NCI-H2107 (cell line): ENCODE measurements around the gene EXOSC2.

Experiments
- DNase-seq: peaks from one replicate; lab custom pipeline; 2025; lab: John Stamatoyannopoulos, UW

EXOSC2 gene, protein sequence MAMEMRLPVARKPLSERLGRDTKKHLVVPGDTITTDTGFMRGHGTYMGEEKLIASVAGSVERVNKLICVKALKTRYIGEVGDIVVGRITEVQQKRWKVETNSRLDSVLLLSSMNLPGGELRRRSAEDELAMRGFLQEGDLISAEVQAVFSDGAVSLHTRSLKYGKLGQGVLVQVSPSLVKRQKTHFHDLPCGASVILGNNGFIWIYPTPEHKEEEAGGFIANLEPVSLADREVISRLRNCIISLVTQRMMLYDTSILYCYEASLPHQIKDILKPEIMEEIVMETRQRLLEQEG

DNA sequence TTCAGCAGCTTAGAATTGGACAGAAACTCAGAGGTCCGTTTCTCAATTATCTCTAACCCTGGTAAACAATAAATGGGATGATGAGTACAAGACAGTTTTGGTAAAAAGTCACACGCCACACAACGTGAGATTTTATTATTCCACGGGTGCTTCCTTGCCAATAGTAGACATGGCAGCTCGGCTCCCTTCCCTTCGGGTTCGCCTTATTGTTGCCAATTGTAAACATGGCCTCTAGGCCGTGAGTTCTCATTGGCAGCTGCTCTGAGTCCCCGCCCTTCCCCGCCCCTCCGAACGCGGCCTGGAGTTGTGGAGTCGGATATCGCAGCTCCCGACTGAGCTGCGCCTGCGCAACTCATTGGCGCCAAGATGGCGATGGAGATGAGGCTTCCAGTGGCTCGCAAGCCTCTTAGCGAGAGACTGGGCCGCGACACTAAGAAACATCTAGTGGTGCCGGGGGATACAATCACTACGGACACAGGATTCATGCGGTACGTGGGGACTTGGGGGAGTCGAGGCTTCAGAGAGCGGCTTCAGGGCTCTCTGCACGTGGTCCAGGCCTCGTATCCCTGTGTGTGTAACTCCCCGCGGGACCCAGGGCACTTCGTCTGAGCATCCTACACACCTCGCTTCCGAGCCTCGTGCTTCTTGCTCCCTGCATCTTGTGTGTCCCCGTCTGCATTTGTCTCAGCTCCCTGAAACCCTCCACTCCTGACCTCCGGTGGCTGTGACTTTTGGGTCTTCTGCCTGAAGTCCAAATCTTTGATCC lies at the start of gene EXOSC2:
Gene EXOSC2, plus strand, starts transcription at position 355 of the 766 bp plus-strand sequence. Its CDS starts 12 bp downstream, at position 367.
- DNase-seq, result peak; percentile 96

DNA sequence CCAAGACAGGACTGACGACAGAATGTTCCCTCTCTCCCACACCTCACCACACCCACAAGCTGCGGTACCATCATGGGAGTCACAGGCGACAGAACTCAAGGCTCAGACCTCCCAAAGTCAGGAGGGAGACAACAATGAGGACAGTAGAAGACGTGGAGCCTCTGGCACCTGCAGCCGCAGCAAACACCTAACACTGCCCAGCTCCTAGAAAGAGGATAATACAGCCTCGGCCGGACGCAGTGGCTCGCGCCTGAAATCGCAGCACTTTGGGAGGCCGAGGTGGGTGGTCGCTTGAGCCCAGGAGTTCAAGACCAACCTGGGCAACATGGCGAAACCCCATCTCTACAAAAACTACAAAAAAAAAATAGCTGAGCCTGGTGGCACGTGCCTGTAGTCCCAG lies 42.4 kb upstream of the EXOSC2 start:
- no peak for DNase-seq

DNA sequence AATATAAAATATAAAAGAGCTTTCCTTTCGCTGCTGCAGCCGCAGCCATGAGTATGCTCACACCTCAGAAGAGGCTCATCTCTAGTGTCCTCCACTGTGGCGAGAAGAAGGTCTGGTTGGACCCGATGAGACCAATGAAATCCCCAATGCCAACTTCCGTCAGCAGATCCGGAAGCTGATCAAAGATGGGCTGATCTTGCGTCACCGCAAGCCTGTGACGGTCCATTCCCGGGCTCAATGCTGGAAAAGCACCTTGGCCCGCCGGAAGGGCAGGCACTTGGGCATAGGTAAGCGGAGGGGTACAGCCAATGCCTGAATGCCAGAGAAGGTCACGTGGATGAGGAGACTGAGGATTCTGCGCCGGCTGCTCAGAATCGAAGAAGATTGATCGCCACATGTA lies 41.8 kb upstream of the EXOSC2 start:
- DNase-seq, result no peak

DNA sequence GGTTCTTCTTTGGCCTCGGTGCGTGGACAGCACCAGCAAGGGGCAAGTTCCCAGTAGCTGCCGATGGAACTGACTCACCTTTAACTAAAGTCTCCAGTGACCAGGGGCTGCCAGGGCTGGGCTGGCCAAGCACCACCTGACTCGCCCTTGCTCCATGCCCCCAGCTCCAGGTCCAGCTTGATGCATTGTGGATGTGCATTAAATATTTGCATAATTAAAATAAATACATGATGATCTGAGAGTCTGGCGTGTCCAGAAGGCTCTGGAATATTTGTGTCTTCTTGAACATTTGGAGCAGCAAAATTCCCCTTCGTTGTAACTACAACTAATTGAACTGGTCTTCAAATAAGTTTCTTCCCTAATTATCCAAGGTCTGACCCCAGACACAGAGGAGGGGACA lies 38.7 kb upstream of the EXOSC2 start:
- DNase-seq, result no peak

DNA sequence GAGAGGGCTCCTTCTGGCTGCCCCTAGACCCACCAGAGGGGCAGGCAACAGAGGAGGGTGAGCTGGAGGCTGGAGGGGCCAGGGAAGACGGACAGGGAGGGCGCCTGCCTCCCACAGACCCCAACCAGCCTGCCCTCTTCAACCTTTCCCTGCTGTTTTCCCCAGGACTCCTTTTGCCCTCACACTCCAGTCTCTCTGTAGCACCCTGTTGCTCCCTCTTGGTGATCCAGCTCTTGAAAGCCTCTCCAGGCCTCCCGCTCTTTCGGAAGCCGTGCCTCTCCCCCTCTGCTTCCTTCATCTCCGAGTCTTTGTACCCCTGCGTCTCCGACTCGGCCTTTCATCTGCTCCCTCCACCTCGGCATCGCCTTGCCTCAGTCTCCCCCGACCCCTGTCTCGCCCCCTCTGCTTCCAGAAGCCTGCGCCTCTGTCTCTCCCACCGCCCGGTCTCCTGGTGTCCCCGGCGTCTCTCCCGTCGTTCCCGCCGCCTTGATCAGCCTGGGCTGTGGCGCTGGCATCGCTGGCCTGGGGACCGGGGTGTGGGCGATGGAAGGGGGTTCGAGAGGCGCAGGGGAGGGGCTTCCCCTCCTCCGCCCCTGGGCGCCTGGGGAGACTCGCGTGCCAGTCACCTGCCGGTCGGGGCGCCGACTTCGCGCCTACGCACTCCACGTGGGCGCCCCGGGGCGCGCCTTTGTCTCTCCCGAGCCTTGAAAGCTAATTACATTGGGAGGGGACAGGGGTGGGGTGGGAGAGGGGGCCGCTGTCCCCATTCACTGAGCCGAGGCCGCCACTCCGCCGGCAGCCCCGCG lies 34.5 kb upstream of the EXOSC2 start:
- DNase-seq, result no peak

DNA sequence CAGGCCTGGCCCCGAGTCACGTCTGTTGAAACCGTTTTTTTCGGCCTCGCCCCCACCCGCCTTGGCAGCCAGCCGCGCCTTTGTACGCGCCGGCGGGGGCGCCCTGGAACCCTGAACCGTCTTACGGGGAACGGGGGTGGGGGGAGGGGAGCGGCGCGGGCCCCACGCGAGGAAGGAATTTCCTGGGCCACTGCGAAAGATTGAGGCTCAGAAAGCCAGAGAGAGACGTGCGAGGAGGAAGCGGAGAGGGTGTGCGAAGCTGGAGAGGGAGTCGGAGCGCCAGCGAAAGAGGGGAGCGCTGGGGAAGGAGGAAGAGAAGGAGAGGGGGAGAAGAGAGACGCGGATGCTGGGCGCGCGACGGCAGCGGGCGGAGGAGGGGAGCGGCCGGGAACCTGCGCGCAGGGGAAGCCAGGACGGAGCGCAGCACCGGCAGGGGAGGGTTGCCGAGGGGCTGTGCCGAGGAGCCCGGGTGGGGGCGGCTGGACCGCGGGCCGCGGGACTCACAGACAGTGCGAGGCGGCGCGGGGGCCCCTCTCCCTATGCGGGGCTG lies 33.8 kb upstream of the EXOSC2 start:
- DNase-seq, result no peak

DNA sequence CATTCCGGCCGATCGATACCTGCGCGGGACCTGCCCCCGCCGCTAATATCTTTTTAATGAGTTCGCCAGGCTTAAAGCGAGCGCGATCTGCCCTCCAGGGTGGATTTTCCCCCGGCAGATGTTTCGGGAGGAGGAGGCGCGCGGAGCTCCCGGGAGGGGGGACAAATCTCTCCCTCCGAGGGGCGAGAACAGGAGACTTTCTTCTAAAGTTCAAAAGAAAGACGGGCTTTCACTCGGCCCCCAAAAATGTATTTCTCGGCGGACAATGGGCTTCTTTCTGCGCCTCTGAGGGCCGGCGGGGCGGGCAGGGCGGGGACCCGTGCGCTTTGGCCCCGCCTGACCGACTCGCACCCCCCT lies 33.3 kb upstream of the EXOSC2 start:
- DNase-seq, result no peak

DNA sequence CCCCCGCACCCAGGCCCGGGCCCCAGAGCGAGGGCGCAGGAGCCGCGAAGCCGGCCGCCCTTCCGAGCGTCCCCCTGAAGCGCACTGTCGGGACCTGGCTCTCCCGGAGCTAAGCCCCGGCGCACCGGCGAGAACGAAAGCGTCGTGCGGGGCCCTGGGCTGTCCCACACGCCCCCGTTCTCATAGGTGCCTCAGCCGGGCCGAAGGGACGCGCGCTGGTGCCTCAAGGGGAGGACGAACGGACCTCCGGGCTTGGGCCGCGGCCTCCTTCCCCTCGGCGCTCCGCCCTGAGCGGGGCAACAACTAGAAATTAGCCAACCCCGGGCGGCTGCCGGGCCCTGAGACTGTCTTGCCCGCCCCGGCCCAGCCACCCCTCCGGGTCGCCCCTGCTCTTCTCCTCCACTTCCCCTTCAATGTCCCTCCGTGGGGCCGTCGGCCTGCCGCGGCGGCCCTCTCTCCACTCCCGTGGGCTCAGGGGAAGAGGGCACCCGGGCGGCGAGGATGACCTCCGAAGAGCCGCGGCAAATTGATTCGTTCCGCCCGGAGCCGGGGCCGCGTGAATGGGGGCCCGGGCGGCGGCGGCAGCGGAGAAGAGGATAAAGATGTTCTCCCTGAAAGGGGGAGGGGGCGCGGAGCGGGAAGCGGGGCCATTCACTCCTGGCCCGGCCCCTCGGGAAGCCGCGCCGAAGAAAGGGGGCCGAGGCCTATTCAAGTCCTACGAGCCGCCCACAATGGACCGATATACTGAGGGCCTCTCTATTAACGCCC lies 32.7 kb upstream of the EXOSC2 start:
- no peak for DNase-seq

DNA sequence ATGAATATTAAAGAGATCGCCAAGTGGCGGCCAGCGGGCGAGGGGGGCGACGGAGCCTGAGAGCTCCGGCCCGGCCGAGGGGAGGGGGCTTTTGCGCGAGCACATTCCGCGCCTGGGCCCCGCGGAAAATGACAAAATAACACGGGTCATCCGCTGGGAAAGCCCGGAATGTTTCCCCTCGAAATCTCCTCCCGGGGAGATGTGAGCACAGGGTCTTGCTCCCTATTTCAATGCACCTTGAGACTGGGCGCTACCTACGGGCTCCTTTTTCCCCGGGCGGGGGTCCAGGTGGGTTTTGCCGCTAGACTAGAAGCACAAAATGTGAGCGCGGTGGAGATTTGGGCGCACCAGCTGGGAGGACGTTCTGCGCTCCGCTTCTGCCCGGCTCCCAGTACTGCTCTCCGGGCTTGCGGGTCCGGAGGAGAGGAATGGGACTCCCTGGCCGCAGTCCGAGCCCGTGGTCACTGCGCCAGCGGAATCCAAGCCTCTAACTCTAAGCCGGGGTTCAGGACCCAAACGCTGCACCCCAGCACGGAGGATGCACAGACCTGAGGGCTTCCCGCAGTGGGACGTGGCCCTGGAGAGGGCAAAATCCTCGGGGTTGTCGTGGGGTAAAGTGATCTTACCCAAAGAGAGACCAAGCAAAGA lies 32.0 kb upstream of the EXOSC2 start:
- DNase-seq, result no peak

DNA sequence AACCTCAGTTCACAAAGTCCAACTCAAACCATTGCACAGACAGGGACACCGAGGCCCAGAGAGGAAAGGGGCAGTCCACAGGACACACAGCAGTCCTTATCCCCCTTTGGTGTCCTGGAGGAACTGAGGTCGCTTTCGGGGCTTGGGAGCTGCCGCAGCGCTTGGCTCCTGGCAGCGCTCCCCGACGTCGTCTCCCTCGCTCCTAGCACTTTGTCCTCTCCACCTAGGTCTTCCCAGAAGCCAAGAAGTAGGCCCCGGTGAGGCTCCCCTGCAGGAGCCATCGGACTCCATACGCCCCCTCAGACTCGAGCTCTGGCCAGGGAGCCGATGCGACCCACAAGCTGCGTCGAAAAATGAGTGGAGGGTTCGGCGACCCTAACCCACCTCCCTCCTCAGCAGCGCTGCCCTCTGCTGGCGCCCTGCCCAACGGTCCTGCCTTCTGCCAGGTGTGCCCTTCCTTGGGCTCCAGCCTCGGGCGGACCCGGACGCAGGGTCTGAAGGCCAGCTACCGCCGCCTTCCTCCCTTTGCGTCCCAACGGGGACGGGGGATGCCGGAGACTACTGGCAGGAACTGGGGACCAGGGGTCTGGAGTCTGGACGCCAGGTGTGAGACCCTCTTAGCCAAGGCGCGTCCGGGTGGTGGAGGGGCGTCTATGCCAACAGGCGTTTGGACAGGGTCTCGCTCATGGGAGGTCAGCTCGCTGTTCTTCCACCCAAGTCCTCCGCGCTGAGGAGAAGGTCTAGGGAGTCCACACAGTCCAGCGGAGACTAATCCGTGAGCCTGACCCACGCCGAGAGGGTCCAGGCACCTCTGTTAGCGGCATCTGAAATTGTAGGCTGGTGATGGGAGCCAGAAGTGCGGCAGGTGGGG lies 31.2 kb upstream of the EXOSC2 start:
- DNase-seq, result no peak

DNA sequence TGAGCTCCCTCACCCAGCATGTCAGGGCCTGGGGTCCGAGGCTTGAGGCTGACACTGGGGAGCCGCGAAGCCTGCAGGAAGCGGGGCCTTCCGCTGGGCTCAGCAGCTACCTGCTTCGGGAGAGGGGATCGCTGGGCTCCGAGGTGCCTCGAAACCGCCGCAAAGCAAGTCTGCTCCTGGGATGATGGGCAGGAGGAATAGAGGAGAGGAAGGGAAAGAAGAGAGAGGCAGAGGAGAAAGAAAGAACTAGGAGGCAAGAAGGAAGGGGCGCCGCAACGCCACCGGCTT lies 30.7 kb upstream of the EXOSC2 start:
- no peak for DNase-seq

DNA sequence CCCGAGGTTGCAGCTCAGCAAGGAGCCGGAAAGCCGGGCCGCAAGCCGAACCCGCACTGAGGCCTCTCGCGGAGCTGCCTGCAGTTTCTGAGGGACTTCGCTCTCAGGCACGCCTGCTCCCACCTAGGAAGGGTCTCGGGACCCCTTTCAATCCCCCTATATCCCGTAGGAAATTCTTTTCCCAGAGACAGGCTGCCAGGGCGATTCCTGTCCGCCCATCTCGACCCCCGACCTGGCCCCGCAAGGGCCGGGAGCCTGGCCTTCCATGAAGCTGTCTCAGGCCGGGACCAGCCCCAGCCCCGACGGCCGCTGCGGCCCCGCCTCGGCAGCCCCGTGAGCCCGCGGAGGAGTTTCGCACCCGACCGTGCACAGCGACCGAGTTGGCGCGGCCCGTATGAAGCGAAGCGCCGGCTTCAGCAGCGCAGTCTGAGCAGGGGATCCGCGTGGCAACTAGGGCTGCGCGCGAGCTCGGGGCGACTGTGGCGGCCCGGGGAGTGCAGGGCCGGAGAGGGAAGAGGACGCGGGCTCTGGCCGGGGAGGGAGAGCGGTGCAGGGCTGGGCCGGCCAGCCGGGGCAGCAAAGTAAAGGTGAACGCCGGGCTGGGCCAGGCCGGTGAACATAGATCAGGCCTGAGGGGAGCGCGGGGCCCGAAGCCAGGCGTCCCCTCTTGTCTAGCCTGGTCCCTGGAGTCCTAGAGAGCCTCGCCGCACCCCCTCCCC lies 30.2 kb upstream of the EXOSC2 start:
- DNase-seq, result no peak

DNA sequence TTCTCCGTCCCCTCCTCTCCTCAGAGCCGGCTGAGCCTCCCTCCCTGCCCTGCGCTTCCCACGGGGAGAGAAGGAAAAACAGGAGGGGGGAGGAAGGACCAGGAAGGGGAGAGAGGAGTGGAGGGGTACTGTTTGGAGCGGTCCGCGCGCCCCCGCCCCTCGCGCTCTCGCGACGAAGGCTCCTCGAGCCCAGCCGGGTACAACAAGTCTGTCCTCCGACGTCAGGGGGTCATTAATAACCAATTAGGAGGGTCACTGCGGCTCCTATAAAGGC lies 29.7 kb upstream of the EXOSC2 start:
- no peak for DNase-seq

DNA sequence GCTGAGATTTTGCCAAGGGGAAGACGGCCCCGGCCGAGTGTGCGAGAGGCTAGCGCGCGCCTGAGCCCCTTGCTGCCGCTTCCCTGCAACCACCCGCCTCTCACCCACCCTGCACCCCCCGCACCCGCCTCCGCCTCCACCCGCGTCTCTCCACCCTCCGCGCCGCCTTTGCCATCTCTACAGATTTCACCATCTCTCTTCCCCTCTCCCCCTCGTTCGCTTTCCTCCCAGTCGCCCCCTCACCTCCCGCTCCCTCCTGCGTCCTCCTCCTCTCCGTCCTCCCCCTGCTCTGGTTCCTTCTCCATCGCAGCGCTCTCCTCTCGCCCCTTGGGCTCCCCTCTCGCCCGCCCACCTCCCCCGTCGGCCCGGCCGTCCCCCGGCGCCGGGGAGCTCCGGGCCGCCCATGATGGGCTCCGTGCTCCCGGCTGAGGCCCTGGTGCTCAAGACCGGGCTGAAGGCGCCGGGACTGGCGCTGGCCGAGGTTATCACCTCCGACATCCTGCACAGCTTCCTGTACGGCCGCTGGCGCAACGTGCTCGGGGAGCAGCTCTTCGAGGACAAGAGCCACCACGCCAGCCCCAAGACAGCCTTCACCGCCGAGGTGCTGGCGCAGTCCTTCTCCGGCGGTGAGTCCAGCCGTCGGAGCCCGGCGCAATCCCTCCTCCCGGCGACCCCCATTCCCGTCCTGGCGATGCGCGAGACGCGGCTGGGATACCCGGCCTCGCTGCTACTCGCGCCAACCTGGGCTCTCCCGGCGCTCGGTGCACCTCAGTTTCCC lies 29.1 kb upstream of the EXOSC2 start, which contains the start of gene PRDM12:
Gene PRDM12, plus strand, starts transcription at position 344 of the 778 bp plus-strand sequence. Its CDS starts 60 bp downstream, at position 404.
- DNase-seq, result no peak

DNA sequence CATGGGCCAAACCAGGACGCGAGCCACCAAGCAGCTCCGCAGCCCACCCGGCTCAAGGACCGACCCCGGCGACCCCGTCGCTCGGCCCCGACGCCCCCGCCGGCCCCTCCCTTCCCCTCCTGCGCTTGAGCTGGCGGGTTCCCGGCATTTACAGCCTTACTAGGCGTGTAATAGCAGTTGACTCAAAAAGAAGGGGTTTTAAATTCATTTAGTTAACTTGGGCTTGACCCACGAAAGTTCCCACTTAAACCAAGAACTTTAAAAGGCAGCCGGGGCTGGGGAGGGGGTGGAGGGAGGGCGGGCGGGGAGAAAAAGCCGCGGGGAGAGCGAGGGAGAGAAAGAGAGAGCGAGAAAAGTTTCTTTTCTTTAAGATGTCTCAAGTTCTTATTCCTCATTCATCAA lies 28.6 kb upstream of the EXOSC2 start:
- DNase-seq, result no peak

DNA sequence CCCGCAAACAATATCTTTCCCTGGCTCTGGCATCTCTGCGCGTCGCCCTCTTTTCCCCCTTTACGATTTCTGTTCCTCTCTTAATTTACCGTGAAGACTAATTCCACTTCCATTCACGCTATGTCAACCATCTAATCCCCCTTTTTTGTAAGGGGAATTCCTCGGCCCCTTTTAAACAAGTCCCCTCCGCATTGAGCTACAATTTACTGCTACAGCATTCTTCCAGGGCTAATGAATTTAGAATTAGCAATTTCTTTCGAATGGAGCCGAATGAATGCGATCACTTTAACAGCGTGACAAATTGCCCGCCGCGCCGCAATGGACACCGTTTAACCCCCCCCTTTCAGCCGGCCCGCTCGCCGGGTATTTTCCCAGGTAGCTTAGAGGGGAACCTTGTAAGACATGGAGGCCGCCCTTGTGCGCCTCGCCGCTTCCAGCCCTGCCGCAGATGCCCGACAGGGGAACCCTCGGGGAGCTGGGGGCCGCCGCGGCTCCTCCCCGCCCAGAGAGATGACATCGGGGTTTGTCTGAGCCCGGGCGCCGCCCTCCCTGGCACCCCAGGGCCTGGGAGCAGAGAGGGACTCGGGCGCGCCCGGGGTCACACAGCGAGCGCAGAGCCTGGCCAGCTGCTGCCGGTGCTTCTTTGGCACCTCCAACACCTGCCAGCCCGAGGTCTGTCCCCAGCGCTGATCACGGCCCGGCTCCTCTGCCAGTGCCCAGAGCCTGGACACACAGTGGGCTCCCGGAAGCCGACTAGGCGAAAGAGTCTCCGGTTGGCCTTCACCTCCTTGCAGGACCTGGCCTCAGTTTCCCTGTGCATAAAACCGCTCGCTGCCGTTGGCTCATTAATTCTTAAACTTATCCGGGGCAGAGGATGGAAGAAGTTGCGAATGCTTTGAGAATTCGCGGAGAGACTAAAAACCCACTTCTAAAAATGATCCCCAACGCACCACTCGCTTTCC lies 27.9 kb upstream of the EXOSC2 start:
- DNase-seq, result no peak

DNA sequence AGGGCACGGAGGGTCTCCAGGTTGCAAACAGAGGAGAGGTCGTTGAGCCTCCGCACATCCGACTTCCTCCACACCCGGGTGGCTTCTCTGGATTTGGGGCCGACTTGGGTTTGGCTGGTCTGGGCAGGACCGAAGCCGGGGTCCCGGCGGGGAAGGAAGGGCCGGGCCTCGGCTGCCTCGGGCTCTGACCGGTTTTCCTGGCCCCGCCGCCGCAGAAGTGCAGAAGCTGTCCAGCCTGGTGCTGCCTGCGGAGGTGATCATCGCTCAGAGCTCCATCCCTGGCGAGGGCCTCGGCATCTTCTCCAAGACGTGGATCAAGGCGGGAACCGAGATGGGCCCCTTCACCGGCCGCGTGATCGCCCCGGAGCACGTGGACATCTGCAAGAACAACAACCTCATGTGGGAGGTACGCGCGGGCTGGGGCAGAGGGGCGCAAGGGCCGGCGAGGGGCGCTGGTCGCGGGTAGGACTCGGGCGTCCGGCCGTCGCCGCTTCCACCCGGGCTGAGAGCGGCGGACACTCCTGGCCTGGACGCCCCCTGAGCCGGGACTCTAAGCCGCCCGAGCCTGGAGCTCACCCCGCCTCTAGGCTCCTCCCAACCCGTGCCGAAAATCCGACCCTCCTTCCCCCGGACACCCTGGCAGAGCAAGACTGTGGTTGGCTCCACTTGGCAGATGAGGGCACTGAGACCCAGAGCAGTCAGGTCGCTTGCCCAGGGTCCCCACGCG lies 27.0 kb upstream of the EXOSC2 start:
- DNase-seq, result no peak

DNA sequence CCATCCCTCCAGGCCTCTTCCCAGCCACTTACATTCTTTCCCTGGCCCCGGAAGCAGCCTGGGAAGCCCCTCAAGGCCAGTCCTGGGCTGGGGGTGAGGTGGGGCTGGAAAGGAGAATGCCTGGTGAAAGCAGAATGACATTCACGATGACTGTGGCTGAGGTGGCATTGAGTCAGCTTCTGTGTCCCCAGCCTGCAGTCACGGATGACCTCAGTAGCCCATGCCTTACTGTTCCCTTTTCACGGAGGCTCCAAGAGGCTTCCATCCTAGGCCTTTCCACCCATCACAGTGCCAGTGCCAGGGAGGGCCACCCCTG lies 26.5 kb upstream of the EXOSC2 start:
- no peak for DNase-seq
